Activated CD4-positive, CD25-positive, alpha-beta regulatory T cell treated with anti-CD3 and anti-CD28 coated beads, Interleukin-2, amount 50 U/mL, for 16 hours (primary cell): ENCODE results near the gene CORO7.

Experiments used
- DNase-seq: peaks from one replicate; pipeline ENCODE4 v3.0.0-alpha.2; 2020; ENCODE audit warnings: low read depth, low spot score

The CORO7 gene

GRCh38 chr16:4307215-4308037 lies 109.0 kb downstream of the CORO7 start:
- peak; percentile 93 for DNase-seq

- DNase-seq = no peak
These were observed 109.8 kb downstream of the CORO7 start for GRCh38 chr16:4306470-4307214.
